ENCODE measurements around the gene ADAMTS15.

Gene ADAMTS15

GRCh38 chr11:130415731-130416529 lies 32.5 kb upstream of the ADAMTS15 start:
- Histone ChIP-seq H3K27me3 (peaks cover 53% of the 10 kb centered on the region), H3K9me3 (no peaks in the 10 kb centered on the region), H3K36me3 (no peaks in the 10 kb centered on the region), H3K27ac (no peak overlapping the region), H3K4me3 (ENCODE audit: low read depth in 1 of 2, low read length in 1 of 2) (no peak overlapping the region), H3K4me1 (ENCODE audit: control insufficient read depth in 1 of 2, insufficient read depth in 1 of 2, low read depth in 1 of 2, low read length in 1 of 2) (peaks cover under 1 to 2% of the 10 kb centered on the region in 2 experiments)
- TF ChIP-seq CTCF (IDR thresholded peaks at IDR 0.05), result no peak

DNA sequence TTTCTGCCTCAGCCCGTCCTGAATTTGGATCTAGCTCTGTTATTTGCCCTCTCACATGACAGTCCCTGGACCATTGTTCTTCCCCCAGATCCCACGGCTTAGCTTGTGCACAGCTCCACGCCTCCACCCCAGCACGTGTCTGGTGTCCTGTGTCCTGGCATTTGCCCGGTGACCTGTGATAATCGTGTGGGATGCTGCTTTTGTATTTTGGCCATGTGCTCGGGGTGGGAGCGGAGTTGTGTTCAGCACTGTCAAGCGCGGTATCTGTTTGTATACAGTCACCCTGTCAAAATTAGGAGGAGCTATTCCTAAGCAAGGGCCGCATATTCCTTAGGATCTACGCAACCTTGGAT lies 31.9 kb upstream of the ADAMTS15 start:
- Histone ChIP-seq H3K27me3 (peaks cover 56% of the 10 kb centered on the region), H3K4me3 (ENCODE audit: low read depth in 1 of 2, low read length in 1 of 2) (no peak overlapping the region), H3K36me3 (no peaks in the 10 kb centered on the region), H3K4me1 (ENCODE audit: control insufficient read depth in 1 of 2, insufficient read depth in 1 of 2, low read depth in 1 of 2, low read length in 1 of 2) (peaks cover 4 to 6% of the 10 kb centered on the region in 2 experiments), H3K27ac (no peak overlapping the region), H3K9me3 (no peaks in the 10 kb centered on the region)
- TF ChIP-seq CTCF (IDR thresholded peaks at IDR 0.05), result no peak

DNA sequence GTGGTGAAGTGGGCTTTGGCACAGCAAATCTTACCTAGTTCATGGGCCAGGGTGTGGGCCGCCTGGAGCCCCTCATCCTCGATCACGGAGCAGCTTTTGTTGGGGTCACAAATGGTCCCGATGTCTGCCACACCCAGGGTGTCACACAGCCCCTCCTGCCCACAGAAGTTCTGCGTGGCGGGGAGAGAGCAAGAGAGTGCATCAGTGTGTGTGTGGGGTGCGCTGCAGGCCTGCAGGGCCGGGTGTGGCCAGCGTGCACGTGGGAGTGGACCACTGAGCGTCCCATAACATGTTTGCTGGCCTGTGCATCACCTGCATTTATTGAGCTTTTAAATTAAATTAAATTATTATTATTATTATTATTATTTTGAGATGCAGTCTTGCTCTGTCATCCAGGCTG lies 31.5 kb upstream of the ADAMTS15 start:
- Histone ChIP-seq H3K27me3 (peaks cover 60% of the 10 kb centered on the region), H3K4me1 (ENCODE audit: control insufficient read depth in 1 of 2, insufficient read depth in 1 of 2, low read depth in 1 of 2, low read length in 1 of 2) (peaks cover 4 to 6% of the 10 kb centered on the region in 2 experiments), H3K27ac (no peak overlapping the region), H3K36me3 (no peaks in the 10 kb centered on the region), H3K9me3 (no peaks in the 10 kb centered on the region), H3K4me3 (ENCODE audit: low read depth in 1 of 2, low read length in 1 of 2) (no peak overlapping the region)
- TF ChIP-seq CTCF (IDR thresholded peaks at IDR 0.05), result no peak

- Histone ChIP-seq H3K36me3 (no peaks in the 10 kb centered on the region), H3K4me3 (ENCODE audit: low read depth in 1 of 2, low read length in 1 of 2) (no peak overlapping the region), H3K9me3 (no peaks in the 10 kb centered on the region), H3K27me3 (peaks cover 73% of the 10 kb centered on the region), H3K27ac (no peak overlapping the region), H3K4me1 (ENCODE audit: control insufficient read depth in 1 of 2, insufficient read depth in 1 of 2, low read depth in 1 of 2, low read length in 1 of 2) (peaks cover 4 to 6% of the 10 kb centered on the region in 2 experiments)
- no peak for TF ChIP-seq CTCF (IDR thresholded peaks at IDR 0.05)
Observed at GRCh38 chr11:130418210-130418609, 30.2 kb upstream of the ADAMTS15 start.

- peaks cover 4 to 6% of the 10 kb centered on the region in 2 experiments for H3K4me1 ChIP-seq (ENCODE audit: control insufficient read depth in 1 of 2, insufficient read depth in 1 of 2, low read depth in 1 of 2, low read length in 1 of 2)
- H3K27ac ChIP-seq, result no peak overlapping the region
- TF ChIP-seq CTCF (IDR thresholded peaks at IDR 0.05), result no peak
- H3K9me3 ChIP-seq, result no peaks in the 10 kb centered on the region
- no peaks in the 10 kb centered on the region for H3K36me3 ChIP-seq
- H3K27me3 ChIP-seq, result peaks cover 75% of the 10 kb centered on the region
- no peak overlapping the region for H3K4me3 ChIP-seq (ENCODE audit: low read depth in 1 of 2, low read length in 1 of 2)
Observed at GRCh38 chr11:130418756-130419155, 29.7 kb upstream of the ADAMTS15 start.

All from neutrophil (primary cell).